K562 (cell line): Measurements from ENCODE around the gene ABCC5. TPM values are rescaled to one million over a fixed set of nuclear protein-coding genes. Genes with fewer than 3 reads are reported as not detected.

ENCODE experiments used
- BRCA1 ChIP-seq, 2 experiments: fragments of 450-650 bp in 1 of 2; sonication (generic) in 1 of 2; formaldehyde crosslinking in 1 of 2; IDR thresholded peaks; 2 replicates each; pipeline versions ENCODE4 v1.5.0 to v1.6.1; 2017 to 2020; ENCODE audit warnings: mild to moderate bottlenecking in 1 of 2, missing genetic modification reagents in 1 of 2
- CCNT2 ChIP-seq: IDR thresholded peaks from 2 replicates; pipeline ENCODE4 v1.6.1; 2011; ENCODE audit warnings: borderline replicate concordance, low read depth, mild to moderate bottlenecking, moderate library complexity, mixed read lengths, low read length; ENCODE audit not compliant: insufficient read length; ENCODE audit errors: extremely low read depth
- CHD1 ChIP-seq: fragments of 200-600 bp; sonication (generic); IDR thresholded peaks from one replicate; pipeline ENCODE4 v1.6.1; 2012; ENCODE audit warnings: mild to moderate bottlenecking, moderate library complexity, low read length, inconsistent platforms
- CREB3L1 ChIP-seq: fragments of 450-650 bp; IDR thresholded peaks from 2 replicates; pipeline ENCODE4 v1.6.1; 2014; ENCODE audit warnings: low read depth, mild to moderate bottlenecking, moderate library complexity, borderline replicate concordance
- E2F5 ChIP-seq: sonication (generic); formaldehyde crosslinking; IDR thresholded peaks from 2 replicates; pipeline ENCODE4 v1.8.0; 2022; ENCODE audit warnings: mild to moderate bottlenecking, missing genetic modification reagents
- ESRRA ChIP-seq: fragments of 450-650 bp; IDR thresholded peaks from 2 replicates; pipeline ENCODE4 v1.6.1; 2014; ENCODE audit warnings: low read depth, mild to moderate bottlenecking, moderate library complexity, borderline replicate concordance
- FOXK2 ChIP-seq, 2 experiments: fragments of 450-650 bp; IDR thresholded peaks in 1 of 2; conservative IDR thresholded peaks in 1 of 2; 2 replicates each; pipeline ENCODE4 v1.6.1; 2016; ENCODE audit warnings: low read depth in 2 of 2, mild to moderate bottlenecking in 1 of 2
- IRF2 ChIP-seq: sonication (generic); formaldehyde crosslinking; IDR thresholded peaks from 2 replicates; pipeline ENCODE4 v1.8.1; 2022; ENCODE audit warnings: mild to moderate bottlenecking, missing genetic modification reagents
- KLF6 ChIP-seq: fragments of 250-450 bp; sonication (Bioruptor Pico); IDR thresholded peaks from 2 replicates; pipeline ENCODE4 v1.4.0; 2020; ENCODE audit warnings: mild to moderate bottlenecking, moderate library complexity, borderline replicate concordance
- NONO ChIP-seq, 2 experiments: fragments of 200-400 bp in 1 of 2; fragments of 450-650 bp in 1 of 2; formaldehyde crosslinking in 1 of 2; IDR thresholded peaks; 2 replicates each; pipeline ENCODE4 v1.6.1; 2017; ENCODE audit warnings: low read depth in 2 of 2, mild to moderate bottlenecking in 2 of 2, moderate library complexity in 2 of 2, low read length in 1 of 2
- POU5F1 ChIP-seq: fragments of 150-350 bp; IDR thresholded peaks from 2 replicates; pipeline ENCODE4 v1.6.1; 2014; ENCODE audit warnings: borderline replicate concordance, low read length, low read depth, mild to moderate bottlenecking; ENCODE audit not compliant: partially characterized antibody
- RAD21 ChIP-seq, 2 experiments: fragments of 250-450 bp in 1 of 2; fragments of 450-650 bp in 1 of 2; sonication (Bioruptor Pico) in 1 of 2; formaldehyde crosslinking in 1 of 2; IDR thresholded peaks in 1 of 2; conservative IDR thresholded peaks in 1 of 2; 2 replicates each; pipeline versions ENCODE4 v1.4.0 to v1.8.0; 2020 to 2022; ENCODE audit warnings: mild to moderate bottlenecking in 2 of 2, moderate library complexity in 1 of 2
- SMAD2 ChIP-seq: fragments of 150-350 bp; IDR thresholded peaks from 2 replicates; pipeline ENCODE4 v1.6.1; 2014; ENCODE audit warnings: low read depth, mild to moderate bottlenecking, low read length
- SMC3 ChIP-seq: conservative IDR thresholded peaks from 2 replicates; pipeline ENCODE4 v1.6.1; 2011; ENCODE audit warnings: low read depth, low read length, improper control_type of control experiment; ENCODE audit not compliant: insufficient read depth
- STAG1 ChIP-seq: sonication (generic); formaldehyde crosslinking; IDR thresholded peaks from 2 replicates; pipeline ENCODE4 v1.5.0; 2020; ENCODE audit warnings: missing genetic modification reagents, borderline replicate concordance
- ZNF121 ChIP-seq: sonication (generic); formaldehyde crosslinking; conservative IDR thresholded peaks from 2 replicates; pipeline ENCODE4 v1.8.0; 2022; ENCODE audit warnings: missing genetic modification reagents
- ZSCAN29 ChIP-seq: fragments of 450-650 bp; IDR thresholded peaks from 2 replicates; pipeline ENCODE4 v1.6.1; 2017
- polyA plus RNA-seq, 8 experiments: library from polyadenylated mRNA; depleted of rRNA in 4 of 8; stranded (reverse) in 5 of 8; unstranded in 3 of 8; fragments of >200 nt; fragmentation: Nextera tagmentation in 2 of 8; fragmentation: Illumina TruSeq in 1 of 8; extraction: Ambion mirVana in 2 of 8; extraction: Trizol in 1 of 8; gene quantifications; 2 replicates each; pipeline versions ENCODE4 v1.2.1 to v1.2.3, GENCODE V29; 2011 to 2014; ENCODE audit warnings: inconsistent platforms in 1 of 8, missing spikeins in 1 of 8
- total RNA-seq, 7 experiments: library from RNA; depleted of rRNA in 6 of 7; stranded (reverse); fragments of >200 nt in 6 of 7; fragmentation: Illumina TruSeq in 2 of 7; extraction: Trizol in 2 of 7; gene quantifications; 2 replicates each; pipeline versions ENCODE4 v1.2.1 to v1.2.3, GENCODE V29; 2011 to 2021; ENCODE audit warnings: low replicate concordance in 1 of 7
- TF ChIP-seq, protein P1 (sequence below): fragments of 450-650 bp; formaldehyde crosslinking; IDR thresholded peaks from 2 replicates; pipeline ENCODE4 v1.4.0; 2020; ENCODE audit warnings: mild to moderate bottlenecking, moderate library complexity
- TF ChIP-seq, protein P2 (sequence below), 2 experiments: fragments of 450-650 bp in 1 of 2; sonication (generic) in 1 of 2; formaldehyde crosslinking in 1 of 2; IDR thresholded peaks in 1 of 2; conservative IDR thresholded peaks in 1 of 2; 2 replicates each; pipeline versions ENCODE4 v1.6.1 to v1.8.1; 2016 to 2023; ENCODE audit warnings: mild to moderate bottlenecking in 2 of 2, moderate library complexity in 2 of 2, inconsistent platforms in 1 of 2, missing genetic modification reagents in 1 of 2

ABCC5 gene
- total and polyA plus RNA-seq, 9 of the 15 experiments (the other 6 are each of a cell fraction or from before 2014, with no cell fraction given) = 22.0 to 53.0 (median 41.9) TPM

GRCh38 chr3:184016811-184017671, 643 bp downstream of the ABCC5 start (continued):
- 0 out of 2 replicates have a peak, but pooled peaks have one; percentile 6 for TF ChIP-seq CREB3L1
- peak; percentile 82 to 85 for TF ChIP-seq RAD21 (CRISPR knock-in tag; conservative IDR thresholded peaks at IDR 0.05 in 1 of 2, IDR thresholded peaks at IDR 0.05 in 1 of 2)
- peak; percentile 72 for TF ChIP-seq SMC3
- no peak for TF ChIP-seq SMAD2
- TF ChIP-seq, protein P1, sequence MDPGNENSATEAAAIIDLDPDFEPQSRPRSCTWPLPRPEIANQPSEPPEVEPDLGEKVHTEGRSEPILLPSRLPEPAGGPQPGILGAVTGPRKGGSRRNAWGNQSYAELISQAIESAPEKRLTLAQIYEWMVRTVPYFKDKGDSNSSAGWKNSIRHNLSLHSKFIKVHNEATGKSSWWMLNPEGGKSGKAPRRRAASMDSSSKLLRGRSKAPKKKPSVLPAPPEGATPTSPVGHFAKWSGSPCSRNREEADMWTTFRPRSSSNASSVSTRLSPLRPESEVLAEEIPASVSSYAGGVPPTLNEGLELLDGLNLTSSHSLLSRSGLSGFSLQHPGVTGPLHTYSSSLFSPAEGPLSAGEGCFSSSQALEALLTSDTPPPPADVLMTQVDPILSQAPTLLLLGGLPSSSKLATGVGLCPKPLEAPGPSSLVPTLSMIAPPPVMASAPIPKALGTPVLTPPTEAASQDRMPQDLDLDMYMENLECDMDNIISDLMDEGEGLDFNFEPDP (CRISPR knock-in tag) = no peak
- 0 out of 2 replicates have a peak, but pooled peaks have one; percentile 36 for TF ChIP-seq ZSCAN29
- peak; percentile 18 to 42; a peak in 1 of 4 replicates for TF ChIP-seq FOXK2 (conservative IDR thresholded peaks at IDR 0.05 in 1 of 2, IDR thresholded peaks at IDR 0.05 in 1 of 2; ENCODE audit: low read depth in 2 of 2)
- no peak for TF ChIP-seq KLF6 (CRISPR knock-in tag)
- TF ChIP-seq STAG1 (CRISPR knock-in tag) = peak; percentile 53; the same call in 1 of the 2 replicates
- TF ChIP-seq CCNT2 = peak; percentile 78
- peak; percentile 26 for TF ChIP-seq CHD1
- TF ChIP-seq, protein P2, sequence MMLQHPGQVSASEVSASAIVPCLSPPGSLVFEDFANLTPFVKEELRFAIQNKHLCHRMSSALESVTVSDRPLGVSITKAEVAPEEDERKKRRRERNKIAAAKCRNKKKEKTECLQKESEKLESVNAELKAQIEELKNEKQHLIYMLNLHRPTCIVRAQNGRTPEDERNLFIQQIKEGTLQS (IDR thresholded peaks at IDR 0.05) = no peak
- TF ChIP-seq, protein P2 (CRISPR knock-in tag; conservative IDR thresholded peaks at IDR 0.05) = no peak
- TF ChIP-seq BRCA1 (IDR thresholded peaks at IDR 0.05) = no peak
- no peak for TF ChIP-seq BRCA1 (CRISPR knock-in tag; IDR thresholded peaks at IDR 0.05)
- TF ChIP-seq POU5F1 = no peak
- TF ChIP-seq ZNF121 (CRISPR knock-in tag) = peak; percentile 99
- TF ChIP-seq ESRRA = peak; percentile 19; the same call in 1 of the 2 replicates
- peak; percentile 52; the same call in 1 of the 2 replicates for TF ChIP-seq IRF2 (CRISPR knock-in tag)
- no peak for TF ChIP-seq E2F5 (CRISPR knock-in tag)
- TF ChIP-seq NONO (IDR thresholded peaks at IDR 0.05; ENCODE audit: low read depth in 2 of 2, low read length in 1 of 2) = peak in 1 of 2 experiments; percentile 85; a peak in 3 of 4 replicates
